ENCODE results near the gene RNF223. TPM values are rescaled to one million over a fixed set of nuclear protein-coding genes. Genes with fewer than 3 reads are reported as not detected.

RNF223 gene
- total and polyA plus RNA-seq, 2 of the 13 experiments (the other 11 are each of a cell fraction or from before 2014, with no cell fraction given), result 0.03 TPM; not detected in 1

- peak; percentile 21; the same call in 1 of the 2 replicates for TF ChIP-seq MTA1 (CRISPR knock-in tag; IDR thresholded peaks at IDR 0.05; ENCODE audit: borderline replicate concordance)
- TF ChIP-seq ZNF260 (CRISPR knock-in tag; IDR thresholded peaks at IDR 0.05; ENCODE audit: borderline replicate concordance, low read depth), result no peak
- TF ChIP-seq RAD21 (CRISPR knock-in tag; IDR thresholded peaks at IDR 0.05), result no peak
- TF ChIP-seq SMAD1 (CRISPR knock-in tag; IDR thresholded peaks at IDR 0.05; ENCODE audit: borderline replicate concordance, low read depth), result no peak
- TF ChIP-seq TFE3 (CRISPR knock-in tag; IDR thresholded peaks at IDR 0.05), result peak; percentile 87
- no peak; the same call in 1 of the 2 replicates for TF ChIP-seq PPARG (CRISPR knock-in tag; conservative IDR thresholded peaks at IDR 0.05)
- no peak for TF ChIP-seq GABPA (IDR thresholded peaks at IDR 0.05; ENCODE audit: low read depth, low read length)
- peak; percentile 43 for TF ChIP-seq GABPA (CRISPR knock-in tag; IDR thresholded peaks at IDR 0.05; ENCODE audit: low read depth)
- TF ChIP-seq UBTF (CRISPR knock-in tag; IDR thresholded peaks at IDR 0.05), result peak; percentile 91
- TF ChIP-seq HOXA9 (CRISPR knock-in tag; IDR thresholded peaks at IDR 0.05; ENCODE audit: borderline replicate concordance), result no peak
- TF ChIP-seq ZNF441 (CRISPR knock-in tag; IDR thresholded peaks at IDR 0.05; ENCODE audit: borderline replicate concordance), result no peak
- TF ChIP-seq LRRFIP1 (CRISPR knock-in tag; conservative IDR thresholded peaks at IDR 0.05), result 0 out of 2 replicates have a peak, but pooled peaks have one; percentile 31
- peak; percentile 48 for TF ChIP-seq PAXIP1 (CRISPR knock-in tag; conservative IDR thresholded peaks at IDR 0.05)
- no peak for TF ChIP-seq HMG20B (CRISPR knock-in tag; conservative IDR thresholded peaks at IDR 0.05)
- no peak for TF ChIP-seq ZNF878 (CRISPR knock-in tag; IDR thresholded peaks at IDR 0.05)
- 0 out of 2 replicates have a peak, but pooled peaks have one; percentile 39 for TF ChIP-seq ZBTB7A (CRISPR knock-in tag; IDR thresholded peaks at IDR 0.05)
- peak; percentile 56; the same call in 1 of the 2 replicates for TF ChIP-seq ARNTL (CRISPR knock-in tag; IDR thresholded peaks at IDR 0.05)
- TF ChIP-seq MIER2 (CRISPR knock-in tag; IDR thresholded peaks at IDR 0.05), result no peak
- peak; percentile 32; the same call in 1 of the 2 replicates for TF ChIP-seq SALL2 (CRISPR knock-in tag; IDR thresholded peaks at IDR 0.05)
- peak; percentile 79 for TF ChIP-seq MXD4 (CRISPR knock-in tag; IDR thresholded peaks at IDR 0.05)
Observed at GRCh38 chr1:1079408-1080121, 5.5 kb upstream of the RNF223 start (continued).

All from HepG2 (cell line).